GM19468 (cell line): ENCODE measurements around the gene NCKAP5.

ENCODE experiments used
- ATAC-seq: cut with Tn5 transposase; IDR thresholded peaks from one replicate; pipeline ENCODE4 v1.9.1; 2021; ENCODE audit warnings: mild to moderate bottlenecking, moderate library complexity, moderate number of reproducible peaks; ENCODE audit not compliant: unreplicated experiment; ENCODE audit errors: extremely low read depth

The NCKAP5 gene

DNA sequence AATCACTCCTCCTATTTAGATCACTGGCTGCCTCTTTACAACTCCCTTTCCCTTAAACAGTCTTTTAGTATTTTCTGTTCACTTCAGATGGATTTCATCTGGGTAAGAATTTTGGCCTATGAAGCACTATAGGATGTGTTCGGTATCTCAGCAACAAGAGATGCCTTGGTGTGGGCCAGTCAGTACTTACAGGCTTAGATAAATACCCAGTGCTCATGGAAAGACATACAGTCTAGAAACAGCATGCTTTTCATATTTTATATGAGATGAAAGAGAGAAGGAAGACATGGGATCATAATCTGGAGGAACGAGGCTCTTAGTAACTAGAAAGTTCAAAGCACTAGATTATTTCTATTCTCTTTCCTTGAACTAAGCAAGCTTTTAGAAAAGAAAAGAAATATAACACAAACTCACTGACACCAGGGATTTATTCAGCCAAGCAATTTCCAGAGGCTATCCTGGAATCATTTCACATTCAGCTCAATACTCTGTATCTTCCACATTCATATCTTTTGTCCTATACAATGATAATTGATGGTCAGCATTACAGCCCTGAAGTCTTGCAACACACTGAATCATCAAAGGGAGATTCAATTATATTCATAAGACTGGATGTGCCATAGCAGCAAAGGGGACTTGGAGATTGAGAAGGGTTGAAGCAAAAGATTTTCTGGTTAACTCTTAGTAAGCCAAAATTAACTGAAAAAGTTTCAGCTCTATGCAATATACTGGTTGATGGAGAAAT lies 489.4 kb downstream of the NCKAP5 start:
- no peak for ATAC-seq

- no peak for ATAC-seq
These were observed 490.9 kb downstream of the NCKAP5 start for GRCh38 chr2:133077269-133077822.

DNA sequence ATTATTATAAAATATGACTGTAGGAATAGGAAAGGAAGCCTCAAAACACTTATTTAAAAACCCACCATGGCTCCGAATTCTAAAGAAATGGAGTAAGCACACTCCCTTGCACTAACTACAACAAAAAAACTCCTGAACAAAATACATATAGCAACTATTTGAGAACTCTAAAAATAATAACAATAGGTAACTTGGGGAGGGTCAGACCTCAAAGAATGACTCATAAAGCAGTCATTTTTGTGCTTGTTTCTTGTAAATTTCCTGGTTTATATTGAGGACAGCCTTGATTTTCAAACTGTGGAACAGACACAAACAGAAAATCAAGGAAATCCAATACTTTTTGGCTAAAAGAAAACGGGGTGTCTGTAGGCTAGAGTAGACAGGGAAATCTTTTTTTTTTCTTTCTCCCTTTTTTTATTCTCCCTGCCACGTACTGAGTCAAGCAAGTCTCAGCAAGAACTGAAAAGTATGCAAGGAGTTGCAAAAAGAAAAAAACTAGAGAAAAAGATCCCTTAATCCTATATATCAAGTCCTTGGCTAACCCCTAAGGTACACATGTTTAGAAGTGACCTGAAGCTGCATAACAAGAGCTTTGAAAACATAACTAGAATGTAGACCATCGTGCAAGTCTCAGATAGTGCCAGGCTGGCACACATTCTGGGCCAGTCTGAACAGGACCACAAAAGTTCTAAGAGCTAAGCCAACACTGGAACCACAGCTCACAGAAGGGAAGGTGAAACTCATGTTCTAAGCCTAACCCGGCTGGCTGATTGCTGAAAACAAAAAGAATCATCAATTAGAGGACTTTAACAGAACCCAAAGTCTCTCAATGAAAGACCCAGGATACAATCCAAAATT lies 495.2 kb downstream of the NCKAP5 start:
- no peak for ATAC-seq

- no peak for ATAC-seq
These were observed 504.5 kb downstream of the NCKAP5 start for GRCh38 chr2:133063775-133064174.

DNA sequence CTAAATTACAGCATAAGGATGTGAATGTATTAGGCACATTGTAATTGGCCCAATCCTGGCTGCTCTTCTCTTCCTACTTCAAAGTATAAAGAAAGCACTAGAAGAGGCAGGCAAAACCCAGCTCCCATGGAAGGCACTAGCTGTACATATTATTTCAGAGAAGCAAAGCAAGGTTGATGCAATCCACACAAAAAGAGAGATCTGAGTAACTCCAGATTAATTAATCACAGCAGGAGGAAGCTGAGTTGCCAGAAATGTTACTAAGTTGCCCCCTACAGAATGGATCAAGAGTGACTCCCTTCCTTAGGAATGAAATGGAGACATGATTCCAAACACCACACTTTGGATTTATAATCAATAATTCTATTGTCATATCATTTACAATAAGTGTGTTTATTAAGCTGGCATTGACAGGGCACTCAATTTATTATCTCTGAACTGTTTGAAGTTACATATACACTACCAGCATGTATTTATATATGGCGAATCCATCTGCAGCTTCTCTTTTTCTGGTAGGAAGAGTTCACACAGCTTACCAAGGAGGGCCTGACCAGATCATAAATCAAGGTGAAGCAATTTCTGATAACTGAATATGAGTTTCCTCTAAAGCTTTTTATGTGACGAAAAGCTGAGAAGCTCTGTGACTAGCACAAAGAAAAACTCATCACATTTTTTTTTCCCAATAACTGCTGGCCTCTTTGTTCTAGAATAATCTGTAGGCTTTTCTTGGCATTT lies 505.2 kb downstream of the NCKAP5 start:
- ATAC-seq, result no peak

DNA sequence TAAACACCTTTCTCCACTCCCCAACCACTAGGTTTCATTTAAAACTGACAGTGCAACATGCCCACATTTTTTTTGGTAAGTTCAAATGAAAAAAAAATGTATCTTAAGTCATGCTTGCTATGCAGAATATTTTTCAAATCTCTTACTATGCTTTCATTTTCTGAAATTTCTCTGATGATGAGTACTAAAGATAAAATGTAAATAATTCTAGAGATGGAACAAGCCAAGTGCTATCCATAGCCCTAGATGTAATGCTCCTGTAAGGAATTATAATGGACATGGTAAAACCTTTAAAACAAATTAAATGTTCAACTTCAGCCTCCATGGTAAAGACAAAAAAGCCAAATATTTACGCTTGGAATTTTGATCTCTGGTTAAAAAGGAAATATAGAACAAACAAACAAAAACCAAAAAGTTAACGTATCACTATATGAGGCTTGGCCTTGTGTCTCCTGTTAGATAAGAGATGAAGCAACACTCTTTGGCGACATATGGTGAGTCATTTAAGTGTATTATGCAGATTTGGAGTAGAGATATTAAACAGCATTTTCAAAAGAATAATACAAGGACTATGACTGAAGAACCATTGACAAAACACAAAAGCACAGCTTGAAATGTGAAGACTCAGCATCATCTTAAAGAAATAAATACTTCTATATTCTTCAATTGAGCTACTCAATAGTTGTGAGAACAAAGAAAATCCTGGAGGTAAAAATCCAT lies 506.2 kb downstream of the NCKAP5 start:
- no peak for ATAC-seq

DNA sequence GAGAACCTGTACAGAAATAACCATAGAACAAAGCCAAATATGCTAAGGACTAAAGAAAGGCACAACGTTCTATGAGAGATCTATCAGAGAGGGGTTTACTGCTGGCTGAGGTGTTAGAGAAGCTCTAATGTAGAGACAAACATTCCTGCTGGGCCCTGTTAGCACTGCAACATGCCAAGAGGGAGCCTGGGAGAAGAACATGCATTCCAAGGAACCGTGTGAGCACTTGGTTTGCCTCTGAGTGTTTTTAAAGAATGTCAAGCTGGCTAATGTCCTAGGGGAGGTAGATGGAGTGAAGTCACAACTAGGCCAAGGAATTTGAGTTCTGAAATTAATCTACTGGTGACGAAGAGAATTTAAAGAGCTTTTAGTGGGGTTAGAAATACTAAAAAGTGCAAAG lies 514.0 kb downstream of the NCKAP5 start:
- no peak for ATAC-seq

DNA sequence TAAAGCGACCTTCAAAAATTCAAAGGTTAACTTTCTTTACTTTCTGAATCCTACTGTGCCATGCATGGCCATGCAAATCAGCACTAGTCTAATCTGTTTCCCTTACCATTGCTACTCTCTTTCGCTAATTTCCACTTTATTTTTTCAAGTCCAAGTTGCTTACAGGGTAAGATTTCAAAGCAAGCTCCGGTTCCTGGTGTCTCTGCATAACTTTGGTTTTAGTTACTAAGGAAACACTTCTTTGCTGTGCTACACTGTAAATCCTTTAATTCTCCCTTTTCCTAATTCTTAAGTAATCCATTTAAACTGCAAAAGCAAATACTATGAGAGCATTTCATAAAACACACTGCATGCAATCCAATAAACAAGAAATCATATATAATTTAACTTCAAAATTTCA lies 514.7 kb downstream of the NCKAP5 start:
- ATAC-seq, result no peak

GRCh38 chr2:133045787-133046186 lies 522.5 kb downstream of the NCKAP5 start:
- ATAC-seq, result no peak

GRCh38 chr2:133044556-133044955 lies 523.7 kb downstream of the NCKAP5 start:
- ATAC-seq, result no peak

DNA sequence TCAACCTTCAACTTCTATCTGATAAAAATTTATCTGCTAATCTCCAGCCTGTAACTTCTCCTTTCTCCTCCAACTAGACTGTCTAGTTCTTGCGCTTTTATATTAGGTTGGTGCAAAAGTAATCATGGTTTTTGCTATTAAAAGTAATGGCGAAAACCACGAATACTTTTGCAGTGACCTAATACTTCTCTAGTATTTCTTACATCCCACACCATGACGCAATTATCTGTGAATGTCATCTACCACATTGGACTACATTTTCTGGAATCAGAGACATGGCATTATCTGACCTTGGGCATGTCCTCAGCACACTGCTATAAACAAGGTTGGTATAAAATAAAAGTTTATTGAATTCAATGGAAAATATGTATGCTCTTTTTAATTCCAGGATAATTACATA lies 528.1 kb downstream of the NCKAP5 start:
- no peak for ATAC-seq

GRCh38 chr2:133039531-133039930 lies 528.7 kb downstream of the NCKAP5 start:
- no peak for ATAC-seq

- no peak for ATAC-seq
These were observed 541.6 kb downstream of the NCKAP5 start for GRCh38 chr2:133026536-133027177.

GRCh38 chr2:133025004-133025403 lies 543.3 kb downstream of the NCKAP5 start:
- ATAC-seq, result no peak

DNA sequence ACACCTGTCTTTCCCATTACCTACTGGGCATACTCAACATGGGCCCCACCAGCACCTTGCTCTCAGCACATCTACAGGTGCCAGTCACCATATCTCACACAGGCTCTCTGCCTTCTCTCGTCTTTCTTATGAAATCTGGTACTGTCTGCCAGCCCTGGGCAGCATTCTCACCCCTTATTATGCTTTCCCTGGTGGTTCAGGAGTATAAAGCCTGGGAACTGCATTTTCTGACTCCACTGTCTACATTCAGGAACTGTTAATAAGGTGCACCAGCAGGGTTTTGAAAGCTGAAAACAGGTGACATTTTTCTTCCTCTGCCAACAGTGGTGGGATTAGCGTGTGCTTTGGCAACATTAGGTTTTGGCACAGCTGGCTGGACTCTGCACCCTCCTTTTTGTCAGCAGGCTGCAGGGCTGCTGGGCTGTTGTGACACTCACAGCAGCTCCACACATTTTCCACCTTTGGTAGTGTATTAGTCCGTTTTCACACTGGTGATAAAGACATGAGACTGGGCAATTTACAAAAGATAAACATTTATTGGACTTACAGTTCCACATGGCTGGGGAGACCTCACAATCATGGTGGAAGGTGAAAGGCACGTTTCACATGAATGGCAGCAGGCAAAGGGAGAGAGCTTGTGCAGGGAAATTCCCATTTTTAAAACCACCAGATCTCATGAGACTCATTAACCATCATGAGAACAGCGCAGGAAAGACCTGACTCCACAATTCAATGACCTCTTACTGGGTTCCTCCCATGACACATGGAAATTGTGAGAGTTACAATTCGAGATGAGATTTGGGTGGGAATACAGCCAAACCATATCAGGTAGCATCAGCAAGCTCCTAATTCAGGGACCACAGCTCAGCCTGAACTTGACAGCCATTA lies 555.2 kb downstream of the NCKAP5 start:
- ATAC-seq, result no peak

DNA sequence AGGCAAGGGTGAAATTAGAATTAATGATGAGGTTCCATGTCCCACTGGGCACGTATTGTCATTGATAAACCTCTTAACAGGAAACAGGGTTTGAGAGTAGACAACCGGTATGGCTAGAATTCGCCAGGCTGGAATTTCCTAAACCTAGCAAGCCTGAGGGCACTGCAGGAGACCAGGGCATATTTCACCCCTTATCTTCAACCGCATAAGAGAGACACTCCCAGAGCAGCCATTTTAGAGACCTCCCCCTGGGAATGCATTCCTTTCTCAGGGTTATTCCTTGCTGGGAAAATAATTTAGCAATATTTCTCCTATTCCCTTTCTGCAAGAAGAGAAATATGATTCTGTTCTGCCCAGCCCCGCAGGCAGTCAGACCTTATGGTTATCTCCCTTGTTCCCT lies 563.6 kb downstream of the NCKAP5 start:
- ATAC-seq, result no peak

GRCh38 chr2:132999421-132999820 lies 568.8 kb downstream of the NCKAP5 start:
- no peak for ATAC-seq

DNA sequence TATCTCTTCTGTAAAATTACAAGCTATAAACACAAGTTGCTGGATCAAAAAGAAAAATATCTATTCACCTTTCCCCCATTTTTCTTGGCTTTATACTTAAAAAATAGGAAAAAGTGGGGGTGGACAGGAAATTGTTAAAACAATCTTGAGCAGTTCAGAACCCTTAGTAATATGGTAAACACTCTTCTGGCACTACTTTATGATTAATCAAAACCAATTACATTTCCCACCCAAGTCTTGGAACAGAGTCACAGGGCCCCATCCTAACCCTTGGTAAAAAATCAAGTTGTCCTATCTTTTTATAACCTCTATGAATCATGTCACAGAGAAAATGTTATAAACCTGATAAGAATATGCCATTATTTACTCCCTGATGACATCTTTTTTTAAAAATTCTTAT lies 570.0 kb downstream of the NCKAP5 start:
- no peak for ATAC-seq
